Suprapubic skin (tissue), 4 donors: ENCODE measurements around the gene CXCL12. TPM values are rescaled to one million over a fixed set of nuclear protein-coding genes. Genes with fewer than 3 reads are reported as not detected.

Experiments used
- DNase-seq, 2 donors: peaks; one replicate each; pipeline ENCODE4 v3.0.0-alpha.2; 2019; ENCODE audit warnings: low spot score in 2 of 2
- H3K27ac ChIP-seq: fragments of 200-600 bp; sonication (generic); one replicate; pipeline ENCODE4 v1.5.1; 2019
- H3K27me3 ChIP-seq: fragments of 200-600 bp; sonication (generic); one replicate; pipeline ENCODE4 v1.5.1; 2019
- H3K36me3 ChIP-seq: fragments of 200-600 bp; sonication (generic); one replicate; pipeline ENCODE4 v1.5.1; 2019
- H3K4me1 ChIP-seq: fragments of 200-600 bp; sonication (generic); one replicate; pipeline ENCODE4 v1.5.1; 2019
- H3K4me3 ChIP-seq: fragments of 200-600 bp; sonication (generic); one replicate; pipeline ENCODE4 v1.5.1; 2019; ENCODE audit warnings: mild to moderate bottlenecking
- H3K9me3 ChIP-seq: fragments of 200-600 bp; sonication (generic); one replicate; pipeline ENCODE4 v1.5.1; 2019
- EP300 ChIP-seq: sonication (generic); formaldehyde crosslinking; IDR thresholded peaks from one replicate; pipeline ENCODE4 v1.6.1; 2017; ENCODE audit warnings: antibody characterized with exemption
- POLR2A ChIP-seq, 2 donors: fragments of 450-650 bp; IDR thresholded peaks; one replicate each; pipeline ENCODE4 v1.6.1; 2017; ENCODE audit warnings: antibody characterized with exemption in 2 of 2, mild to moderate bottlenecking in 2 of 2, moderate library complexity in 2 of 2
- POLR2AphosphoS5 ChIP-seq, 3 donors: sonication (generic); formaldehyde crosslinking; IDR thresholded peaks; one replicate each; pipeline ENCODE4 v1.6.1; 2017; ENCODE audit warnings: antibody characterized with exemption in 3 of 3
- WGBS: methylation state at CpG from one replicate; pipeline ENCODE4 v1.1.5; 2018; 5-methylcytosine and 5-hydroxymethylcytosine counted together
- total RNA-seq, 4 donors: library from RNA; depleted of rRNA; stranded (reverse); fragments of >200 nt; gene quantifications; one replicate each; pipeline ENCODE4 v1.1.0, GENCODE V29; 2016
- TF ChIP-seq, protein P1 (sequence below), 2 donors: fragments of 200-600 bp in 1 of 2; fragments of 450-650 bp in 1 of 2; sonication (generic) in 1 of 2; IDR thresholded peaks; one replicate each; pipeline ENCODE4 v1.5.1; 2016 to 2019; ENCODE audit warnings: antibody characterized with exemption in 2 of 2, mild to moderate bottlenecking in 1 of 2, moderate library complexity in 1 of 2

The CXCL12 gene
- total RNA-seq, 4 donors from 2014 or later, result 13.9 to 44.7 (median 27.6) TPM

DNA sequence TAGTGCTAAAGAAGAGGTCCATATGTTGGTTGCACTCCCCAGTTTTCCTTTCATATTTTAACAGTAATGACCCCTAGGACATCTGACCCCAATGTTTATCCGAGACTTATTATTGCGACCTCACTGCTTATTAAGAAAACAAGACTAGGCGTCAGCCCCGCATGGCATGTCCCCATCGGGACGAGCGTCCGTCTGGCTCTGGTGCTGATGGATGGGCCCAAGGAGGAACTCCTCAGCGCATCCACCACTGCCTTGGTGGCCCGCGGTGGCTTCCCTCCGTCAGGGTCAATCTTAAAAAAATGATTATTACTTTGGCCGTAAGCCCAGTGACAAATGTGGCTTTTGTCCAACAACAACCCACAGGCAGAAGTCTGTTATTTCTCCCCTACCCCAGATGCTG lies 40.1 kb upstream of the CXCL12 start:
- H3K36me3 ChIP-seq, result no peaks in the 10 kb centered on the region
- no peak for TF ChIP-seq POLR2A (IDR thresholded peaks at IDR 0.05)
- TF ChIP-seq POLR2AphosphoS5 (IDR thresholded peaks at IDR 0.05), result no peak
- TF ChIP-seq EP300, result no peak
- TF ChIP-seq, protein P1, sequence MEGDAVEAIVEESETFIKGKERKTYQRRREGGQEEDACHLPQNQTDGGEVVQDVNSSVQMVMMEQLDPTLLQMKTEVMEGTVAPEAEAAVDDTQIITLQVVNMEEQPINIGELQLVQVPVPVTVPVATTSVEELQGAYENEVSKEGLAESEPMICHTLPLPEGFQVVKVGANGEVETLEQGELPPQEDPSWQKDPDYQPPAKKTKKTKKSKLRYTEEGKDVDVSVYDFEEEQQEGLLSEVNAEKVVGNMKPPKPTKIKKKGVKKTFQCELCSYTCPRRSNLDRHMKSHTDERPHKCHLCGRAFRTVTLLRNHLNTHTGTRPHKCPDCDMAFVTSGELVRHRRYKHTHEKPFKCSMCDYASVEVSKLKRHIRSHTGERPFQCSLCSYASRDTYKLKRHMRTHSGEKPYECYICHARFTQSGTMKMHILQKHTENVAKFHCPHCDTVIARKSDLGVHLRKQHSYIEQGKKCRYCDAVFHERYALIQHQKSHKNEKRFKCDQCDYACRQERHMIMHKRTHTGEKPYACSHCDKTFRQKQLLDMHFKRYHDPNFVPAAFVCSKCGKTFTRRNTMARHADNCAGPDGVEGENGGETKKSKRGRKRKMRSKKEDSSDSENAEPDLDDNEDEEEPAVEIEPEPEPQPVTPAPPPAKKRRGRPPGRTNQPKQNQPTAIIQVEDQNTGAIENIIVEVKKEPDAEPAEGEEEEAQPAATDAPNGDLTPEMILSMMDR (IDR thresholded peaks at IDR 0.05), result no peak
- no peaks in the 10 kb centered on the region for H3K4me1 ChIP-seq
- H3K9me3 ChIP-seq, result peaks cover 4% of the 10 kb centered on the region
- WGBS, result 97% methylated on average over 9 of the region's 13 CpGs
- no peaks in the 10 kb centered on the region for H3K27me3 ChIP-seq
- DNase-seq, result no peak
- H3K4me3 ChIP-seq, result no peak overlapping the region
- H3K27ac ChIP-seq, result no peak overlapping the region

DNA sequence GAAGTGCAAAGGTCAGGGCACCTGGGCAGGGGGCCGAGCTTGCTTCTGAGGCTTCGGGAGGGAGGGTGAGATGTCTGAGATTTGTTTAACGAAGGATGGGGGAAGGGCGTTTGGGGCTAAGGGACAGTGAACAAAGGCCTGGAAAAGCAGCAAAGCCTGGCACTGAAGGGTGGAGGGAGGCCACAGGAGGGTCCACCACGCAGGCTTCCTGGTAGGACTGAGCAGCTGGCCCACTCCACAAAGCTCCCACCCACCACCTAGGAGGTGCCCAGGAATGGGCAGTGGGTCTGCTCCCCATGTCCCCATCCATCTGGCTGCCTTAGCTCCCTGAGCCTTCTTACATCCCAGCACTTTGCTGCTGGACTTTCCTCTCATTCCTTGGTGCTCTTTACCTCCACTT lies 39.4 kb upstream of the CXCL12 start:
- 94% methylated on average over 5 of the region's 5 CpGs for WGBS
- no peak for DNase-seq
- TF ChIP-seq POLR2AphosphoS5 (IDR thresholded peaks at IDR 0.05), result no peak
- TF ChIP-seq POLR2A (IDR thresholded peaks at IDR 0.05), result no peak
- TF ChIP-seq EP300, result no peak
- TF ChIP-seq, protein P1 (IDR thresholded peaks at IDR 0.05), result no peak

DNA sequence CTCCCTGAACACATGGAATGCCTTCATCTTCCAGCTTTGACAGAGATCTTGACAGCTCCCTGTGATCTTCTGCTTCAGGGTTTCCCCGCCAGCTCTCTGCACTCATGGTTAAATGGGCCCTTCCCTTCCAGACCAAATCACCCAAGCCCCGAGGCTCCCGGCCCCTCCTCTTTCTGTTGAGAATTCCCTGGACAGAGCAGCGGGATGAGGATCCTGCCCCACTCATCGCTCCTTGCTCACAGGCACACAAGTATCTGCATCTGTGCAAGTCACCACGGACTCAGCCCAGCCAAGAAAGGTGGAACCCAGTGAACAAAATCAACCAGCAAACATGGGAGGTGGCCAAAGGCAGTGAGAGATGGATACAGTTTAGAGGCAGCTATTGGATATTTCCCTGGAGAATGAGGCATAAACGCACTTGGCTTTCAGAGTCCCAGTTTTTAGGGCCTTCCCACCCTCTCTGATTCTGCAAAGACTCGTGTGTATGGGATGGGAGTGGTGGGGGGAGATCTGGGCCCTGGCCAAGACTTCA lies 37.7 kb upstream of the CXCL12 start:
- Histone ChIP-seq H3K4me1 (no peaks in the 10 kb centered on the region), H3K4me3 (no peak overlapping the region), H3K27ac (no peak overlapping the region), H3K9me3 (no peaks in the 10 kb centered on the region), H3K36me3 (no peaks in the 10 kb centered on the region), H3K27me3 (no peaks in the 10 kb centered on the region)
- 45% methylated on average over 8 of the region's 8 CpGs for WGBS
- DNase-seq, result no peak
- TF ChIP-seq, protein P1 (IDR thresholded peaks at IDR 0.05), result no peak
- no peak for TF ChIP-seq POLR2A (IDR thresholded peaks at IDR 0.05)
- no peak for TF ChIP-seq EP300
- TF ChIP-seq POLR2AphosphoS5 (IDR thresholded peaks at IDR 0.05), result no peak

More for the DNA sequence above, 39.4 kb upstream of the CXCL12 start:
- H3K27me3 ChIP-seq, result no peaks in the 10 kb centered on the region
- no peak overlapping the region for H3K4me3 ChIP-seq
- no peak overlapping the region for H3K27ac ChIP-seq
- no peaks in the 10 kb centered on the region for H3K36me3 ChIP-seq
- no peaks in the 10 kb centered on the region for H3K9me3 ChIP-seq
- H3K4me1 ChIP-seq, result no peaks in the 10 kb centered on the region

DNA sequence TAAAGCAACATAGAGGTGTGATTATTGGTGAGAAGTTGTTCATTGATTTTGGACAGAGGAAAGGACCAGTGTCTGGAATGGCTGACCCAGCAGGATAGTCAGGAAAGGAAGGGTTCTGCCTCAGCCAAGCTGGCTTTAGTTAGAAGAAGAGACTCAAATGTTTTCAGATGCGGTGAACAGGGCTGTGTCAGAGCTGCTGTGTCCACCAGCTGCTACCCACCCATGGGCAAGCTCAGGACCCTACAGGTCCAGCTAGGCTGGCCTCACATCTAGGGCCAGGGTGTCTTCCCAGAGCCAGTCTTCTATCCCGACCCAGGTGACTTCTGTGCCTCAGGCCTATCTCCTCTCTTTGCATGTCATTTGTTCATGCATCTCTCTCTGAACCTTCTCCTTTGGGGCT lies 37.3 kb upstream of the CXCL12 start:
- no peak for DNase-seq

DNA sequence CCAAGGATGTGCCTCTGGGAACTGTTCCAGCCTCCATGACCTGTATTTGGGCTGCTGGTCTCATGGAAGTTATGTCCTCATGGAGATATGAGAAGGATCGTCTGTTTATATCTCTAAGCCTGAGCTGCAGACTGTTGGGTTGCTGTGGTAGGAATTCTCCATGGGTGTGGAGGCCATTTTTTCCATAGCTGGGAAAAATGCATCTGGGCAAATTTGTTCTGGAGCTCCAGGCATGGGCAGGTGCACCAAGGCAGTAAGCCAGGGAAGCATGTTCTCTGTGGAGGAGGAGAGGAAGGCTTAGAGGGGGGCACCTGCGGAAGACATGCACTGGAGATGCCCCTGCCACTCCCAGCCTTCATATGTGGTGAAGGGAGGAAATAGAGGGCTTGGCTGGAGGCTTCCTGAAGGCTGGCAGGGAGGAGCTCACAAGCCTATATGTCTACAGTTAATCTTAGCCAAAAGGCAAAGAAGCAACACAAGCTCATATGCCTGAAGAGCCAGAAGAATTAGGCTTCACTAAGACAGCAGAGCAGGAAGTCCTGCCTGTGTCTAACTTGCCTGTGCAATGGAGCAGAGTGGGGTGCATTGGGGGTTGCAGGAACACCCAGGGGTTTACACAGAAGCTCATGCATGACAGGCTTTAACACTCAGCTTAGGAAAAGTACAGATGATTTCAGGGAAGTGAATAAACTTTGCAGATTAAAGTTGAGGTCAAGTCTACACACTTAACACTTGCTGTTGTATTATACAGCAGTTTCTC lies 35.1 kb upstream of the CXCL12 start:
- Histone ChIP-seq H3K27ac (no peak overlapping the region), H3K4me3 (no peak overlapping the region), H3K9me3 (no peaks in the 10 kb centered on the region), H3K27me3 (no peaks in the 10 kb centered on the region), H3K36me3 (no peaks in the 10 kb centered on the region), H3K4me1 (peaks cover 21% of the 10 kb centered on the region)
- no peak for DNase-seq
- TF ChIP-seq POLR2AphosphoS5 (IDR thresholded peaks at IDR 0.05) (no peak), POLR2A (IDR thresholded peaks at IDR 0.05) (no peak), EP300 (no peak)
- TF ChIP-seq, protein P1 (IDR thresholded peaks at IDR 0.05), result no peak
- 67% methylated on average over 2 of the region's 2 CpGs for WGBS

More for the DNA sequence above, 37.3 kb upstream of the CXCL12 start:
- H3K4me1 ChIP-seq, result peaks cover 4% of the 10 kb centered on the region
- 91% methylated on average over 2 of the region's 2 CpGs for WGBS
- H3K4me3 ChIP-seq, result no peak overlapping the region
- no peaks in the 10 kb centered on the region for H3K9me3 ChIP-seq
- TF ChIP-seq EP300, result no peak
- TF ChIP-seq POLR2A (IDR thresholded peaks at IDR 0.05), result no peak
- no peak for TF ChIP-seq POLR2AphosphoS5 (IDR thresholded peaks at IDR 0.05)
- TF ChIP-seq, protein P1 (IDR thresholded peaks at IDR 0.05), result no peak
- no peaks in the 10 kb centered on the region for H3K36me3 ChIP-seq
- H3K27me3 ChIP-seq, result no peaks in the 10 kb centered on the region
- H3K27ac ChIP-seq, result no peak overlapping the region
